HFF-Myc (cell line): ENCODE measurements around the gene ALKBH5.
"Not testable (repeated sequence)": the region's sequence is repeated elsewhere in the genome, so short reads cannot be mapped to it uniquely, and the experiment has no call there.

Source experiments
- DNase-seq: peaks from one replicate; pipeline ENCODE4 v3.0.0-alpha.2; 2011; ENCODE audit warnings: low read depth; ENCODE audit errors: extremely low read depth
- H3K4me3 ChIP-seq: replicated peaks from 2 replicates; pipeline ENCODE4 v1.5.1; 2011; ENCODE audit warnings: low read depth, mild to moderate bottlenecking, control low read depth, low read length
- TF ChIP-seq, protein P1 (sequence below): IDR thresholded peaks from 2 replicates; pipeline ENCODE4 v1.5.1; 2012; ENCODE audit warnings: mild to moderate bottlenecking, low read depth, low read length, control low read depth; ENCODE audit errors: missing control alignments

Gene ALKBH5

GRCh38 chr17:18208092-18208491 lies 24.5 kb downstream of the ALKBH5 start:
- no peak for DNase-seq
- TF ChIP-seq, protein P1, sequence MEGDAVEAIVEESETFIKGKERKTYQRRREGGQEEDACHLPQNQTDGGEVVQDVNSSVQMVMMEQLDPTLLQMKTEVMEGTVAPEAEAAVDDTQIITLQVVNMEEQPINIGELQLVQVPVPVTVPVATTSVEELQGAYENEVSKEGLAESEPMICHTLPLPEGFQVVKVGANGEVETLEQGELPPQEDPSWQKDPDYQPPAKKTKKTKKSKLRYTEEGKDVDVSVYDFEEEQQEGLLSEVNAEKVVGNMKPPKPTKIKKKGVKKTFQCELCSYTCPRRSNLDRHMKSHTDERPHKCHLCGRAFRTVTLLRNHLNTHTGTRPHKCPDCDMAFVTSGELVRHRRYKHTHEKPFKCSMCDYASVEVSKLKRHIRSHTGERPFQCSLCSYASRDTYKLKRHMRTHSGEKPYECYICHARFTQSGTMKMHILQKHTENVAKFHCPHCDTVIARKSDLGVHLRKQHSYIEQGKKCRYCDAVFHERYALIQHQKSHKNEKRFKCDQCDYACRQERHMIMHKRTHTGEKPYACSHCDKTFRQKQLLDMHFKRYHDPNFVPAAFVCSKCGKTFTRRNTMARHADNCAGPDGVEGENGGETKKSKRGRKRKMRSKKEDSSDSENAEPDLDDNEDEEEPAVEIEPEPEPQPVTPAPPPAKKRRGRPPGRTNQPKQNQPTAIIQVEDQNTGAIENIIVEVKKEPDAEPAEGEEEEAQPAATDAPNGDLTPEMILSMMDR: no peak
- H3K4me3 ChIP-seq: no peak overlapping the region

GRCh38 chr17:18213666-18214270 lies 30.1 kb downstream of the ALKBH5 start:
- H3K4me3 ChIP-seq: no peak overlapping the region
- DNase-seq: no peak
- TF ChIP-seq, protein P1: no peak

DNA sequence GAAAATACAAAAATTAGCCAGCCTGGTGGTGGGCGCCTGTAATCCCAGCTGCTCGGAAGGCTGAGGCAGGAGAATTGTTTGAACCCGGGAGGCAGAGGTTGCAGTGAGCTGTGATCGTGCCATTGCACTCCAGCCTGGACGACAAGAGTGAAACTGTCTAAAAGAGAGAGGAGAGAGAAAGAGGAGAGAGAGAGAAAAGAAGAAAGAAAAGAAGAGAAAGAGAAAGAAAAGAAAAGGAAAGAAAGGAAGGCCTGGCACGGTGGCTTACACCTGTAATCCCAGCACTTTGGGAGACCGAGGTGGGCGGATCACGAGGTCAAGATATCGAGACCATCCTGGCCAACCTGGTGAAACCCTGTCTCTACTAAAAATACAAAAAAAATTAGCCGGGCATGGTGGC lies 33.3 kb downstream of the ALKBH5 start:
- not testable (repeated sequence) for H3K4me3 ChIP-seq, DNase-seq

DNA sequence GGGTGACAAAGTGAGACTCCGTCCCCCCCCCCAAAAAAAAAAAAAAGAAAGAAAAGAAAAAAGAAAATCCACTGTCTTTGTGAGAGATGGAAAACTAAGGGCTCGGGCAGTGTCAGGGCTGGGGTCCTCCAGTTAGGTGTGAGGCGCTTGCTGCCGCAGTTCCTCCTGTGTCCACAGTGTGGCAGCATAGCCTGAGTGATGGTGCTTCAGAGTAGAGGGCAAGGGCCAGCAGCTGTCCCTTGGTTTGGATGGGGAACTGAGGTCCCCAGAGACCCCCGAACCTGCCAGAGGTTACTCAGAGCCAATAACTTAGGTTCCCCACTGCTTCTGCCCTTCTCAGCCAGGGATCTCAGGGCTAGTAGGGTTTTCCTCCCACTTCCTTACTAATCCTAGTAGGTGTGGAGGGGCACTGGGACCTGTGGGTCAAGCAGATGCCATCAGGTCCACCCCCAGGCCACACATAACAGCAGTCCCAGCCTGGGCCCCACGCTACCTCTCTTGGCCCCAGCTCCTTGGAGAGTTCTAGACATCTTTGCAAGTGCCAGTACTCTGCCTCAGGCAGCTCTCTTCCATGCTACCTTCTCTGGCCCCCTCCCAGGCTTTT lies 33.9 kb downstream of the ALKBH5 start:
- TF ChIP-seq, protein P1: peak; percentile 95
- DNase-seq: no peak
- no peak overlapping the region for H3K4me3 ChIP-seq

DNA sequence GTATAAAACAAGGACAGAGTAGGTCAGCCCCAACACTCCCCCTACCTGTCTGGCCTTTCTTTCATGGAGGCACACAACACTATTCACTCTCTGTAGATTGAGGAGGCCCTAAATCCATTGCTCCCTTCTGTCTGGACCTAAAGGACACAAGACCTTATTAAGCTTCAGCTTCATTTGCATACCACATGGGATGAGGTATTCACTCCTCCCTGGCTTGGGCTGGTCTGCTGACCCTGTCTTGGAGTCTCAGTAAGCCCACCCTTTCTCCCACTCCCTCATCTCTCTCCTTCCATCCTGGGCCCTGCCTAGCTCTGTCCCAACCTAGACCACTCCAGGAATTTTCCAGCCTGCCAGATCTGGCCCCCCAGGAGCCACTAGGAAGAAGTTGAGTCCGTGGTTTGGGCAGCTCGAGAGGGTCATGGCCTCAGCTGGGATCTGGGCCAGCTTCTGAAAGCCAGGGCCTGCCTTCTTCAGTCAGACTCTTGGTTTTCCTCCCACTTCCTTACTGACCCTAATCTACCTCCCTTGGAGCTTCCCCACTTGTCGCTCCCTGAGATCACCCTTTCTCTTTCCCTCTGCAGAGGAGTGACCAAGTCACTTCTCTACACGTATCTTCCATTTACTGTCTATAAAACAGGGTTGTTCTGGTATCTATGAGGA lies 35.3 kb downstream of the ALKBH5 start:
- no peak overlapping the region for H3K4me3 ChIP-seq
- DNase-seq: no peak
- TF ChIP-seq, protein P1: no peak

DNA sequence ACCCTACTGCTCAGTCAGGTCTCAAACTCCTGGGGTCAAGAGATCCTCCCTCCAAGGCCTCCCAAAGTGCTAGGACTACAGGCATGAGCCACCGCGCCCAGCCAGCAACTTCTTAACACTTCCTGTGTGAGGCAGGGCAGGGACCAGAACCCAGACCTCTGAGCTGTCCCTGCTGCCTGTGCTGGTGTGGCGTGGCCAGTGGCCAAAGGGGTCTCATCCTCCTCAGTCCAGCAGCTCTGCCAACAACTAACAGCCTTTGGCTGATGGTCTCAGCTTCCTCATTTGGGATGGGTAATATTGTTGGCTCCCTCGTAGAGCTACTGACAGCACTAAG lies 40.4 kb downstream of the ALKBH5 start:
- no peak for DNase-seq
- no peak overlapping the region for H3K4me3 ChIP-seq
- TF ChIP-seq, protein P1: no peak

- DNase-seq: no peak
- TF ChIP-seq, protein P1: no peak
- peak overlapping the region; percentile 30 for H3K4me3 ChIP-seq
Observed at GRCh38 chr17:18224387-18225120, 40.9 kb downstream of the ALKBH5 start.
